Vagina (tissue), 2 donors: Measurements from ENCODE around the gene KDM4E.

Experiments
- CTCF ChIP-seq, 3 experiments: fragments of 450-650 bp in 2 of 3; fragments of 200-600 bp in 1 of 3; sonication (generic) in 1 of 3; IDR thresholded peaks; one replicate each; pipeline ENCODE4 v1.5.1; 2017 to 2019; ENCODE audit warnings: antibody characterized with exemption in 3 of 3, mild to moderate bottlenecking in 2 of 3, moderate library complexity in 2 of 3
- POLR2A ChIP-seq, 2 donors: fragments of 450-650 bp; IDR thresholded peaks; one replicate each; pipeline ENCODE4 v1.6.1; 2017; ENCODE audit warnings: antibody characterized with exemption in 2 of 2, mild to moderate bottlenecking in 2 of 2, moderate library complexity in 2 of 2
- POLR2AphosphoS5 ChIP-seq, 2 donors: sonication (generic); formaldehyde crosslinking; IDR thresholded peaks; one replicate each; pipeline ENCODE4 v1.9.0; 2017; ENCODE audit warnings: antibody characterized with exemption in 2 of 2, mild to moderate bottlenecking in 2 of 2, low read depth in 1 of 2; ENCODE audit not compliant: insufficient read depth in 1 of 2

- TF ChIP-seq POLR2A (IDR thresholded peaks at IDR 0.05) = no peak
- no peak for TF ChIP-seq CTCF (IDR thresholded peaks at IDR 0.05)
- TF ChIP-seq POLR2AphosphoS5 (IDR thresholded peaks at IDR 0.05; ENCODE audit: insufficient read depth in 1 of 2, low read depth in 1 of 2) = no peak
These were observed 29.3 kb downstream of the KDM4E start for GRCh38 chr11:95054356-95054755.
